Muscle of leg (tissue), 11 donors: Measurements from ENCODE around the gene ARL6IP1. TPM values are rescaled to one million over a fixed set of nuclear protein-coding genes. Genes with fewer than 3 reads are reported as not detected.
"Not testable (repeated sequence)": the region's sequence is repeated elsewhere in the genome, so short reads cannot be mapped to it uniquely, and the experiment has no call there.

Source experiments
- DNase-seq: peaks from one replicate; pipeline ENCODE4 v3.0.0; 2013
- H3K27ac ChIP-seq: one replicate; pipeline ENCODE4 v1.5.1; 2013; ENCODE audit warnings: mild to moderate bottlenecking, low read length, control low read depth
- H3K27me3 ChIP-seq: one replicate; pipeline ENCODE4 v1.6.1; 2013; ENCODE audit warnings: low read length; ENCODE audit not compliant: control insufficient read depth, insufficient read depth
- H3K36me3 ChIP-seq: one replicate; pipeline ENCODE4 v1.6.1; 2013; ENCODE audit warnings: low read length; ENCODE audit not compliant: control insufficient read depth, insufficient read depth
- H3K4me1 ChIP-seq: one replicate; pipeline ENCODE4 v1.6.1; 2013; ENCODE audit warnings: low read length; ENCODE audit not compliant: control insufficient read depth, insufficient read depth
- H3K4me3 ChIP-seq: one replicate; pipeline ENCODE4 v1.5.1; 2013; ENCODE audit warnings: low read length, control low read depth
- H3K9me3 ChIP-seq: replicated peaks from 2 replicates; pipeline ENCODE4 v1.6.1; 2013; ENCODE audit warnings: low read depth, low read length; ENCODE audit not compliant: control insufficient read depth
- WGBS: methylation state at CpG from one replicate; pipeline ENCODE4 v1.1.5; 2013; ENCODE audit warnings: missing lambda C conversion rate; ENCODE audit not compliant: insufficient coverage; 5-methylcytosine and 5-hydroxymethylcytosine counted together
- polyA plus RNA-seq, 8 donors: library from polyadenylated mRNA; unstranded; fragments of 120-200 nt; gene quantifications; one replicate each; pipeline versions ENCODE4 v1.2.1 to v1.2.3, GENCODE V29; 2013; ENCODE audit warnings: inconsistent platforms in 1 of 8, low replicate concordance in 1 of 8; ENCODE audit not compliant: insufficient read length in 8 of 8, insufficient read depth in 1 of 8
- total RNA-seq: library from RNA; stranded (reverse); fragments of 120-200 nt; gene quantifications from one replicate; pipeline ENCODE4 v1.2.4, GENCODE V29; 2013

Gene ARL6IP1
- total and polyA plus RNA-seq, 9 donors: 70.0 to 134 (median 103) TPM

- H3K36me3 ChIP-seq, H3K27ac ChIP-seq, H3K27me3 ChIP-seq, H3K9me3 ChIP-seq, H3K4me1 ChIP-seq, DNase-seq, H3K4me3 ChIP-seq: not testable (repeated sequence)
- WGBS: 97% methylated on average over 6 of the region's 11 CpGs
Observed at GRCh38 chr16:18770336-18770962, 30.9 kb downstream of the ARL6IP1 start.

DNA sequence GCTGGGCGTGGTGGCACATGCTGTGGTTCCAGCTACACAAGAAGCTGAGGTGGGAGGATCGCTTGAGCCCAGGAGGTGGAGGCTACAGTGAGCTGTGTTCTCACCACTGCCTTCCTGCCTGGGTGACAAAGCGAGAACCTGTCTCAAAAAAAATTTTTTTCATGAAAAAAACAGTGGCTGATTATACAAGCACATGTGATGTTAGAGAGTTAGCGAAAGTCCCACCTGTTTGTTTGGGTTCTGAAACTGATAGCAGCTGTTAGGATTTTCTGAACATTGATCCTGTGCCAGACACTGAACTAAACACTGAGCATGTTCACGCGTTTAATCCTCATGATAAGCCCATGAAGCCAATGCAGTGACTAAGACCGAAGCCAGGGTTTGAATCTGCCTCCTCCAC, 34.1 kb downstream of the ARL6IP1 start:
- H3K4me1 ChIP-seq, H3K9me3 ChIP-seq, DNase-seq, H3K36me3 ChIP-seq, H3K4me3 ChIP-seq, H3K27ac ChIP-seq, H3K27me3 ChIP-seq: not testable (repeated sequence)
- 81% methylated on average over 2 of the region's 7 CpGs for WGBS

- WGBS: no CpG with 5 or more reads among the region's 5 CpGs
- H3K27ac ChIP-seq, H3K9me3 ChIP-seq, H3K27me3 ChIP-seq, H3K4me3 ChIP-seq, DNase-seq, H3K36me3 ChIP-seq, H3K4me1 ChIP-seq: not testable (repeated sequence)
Observed at GRCh38 chr16:18762713-18763112, 38.6 kb downstream of the ARL6IP1 start.

- H3K27ac ChIP-seq, H3K36me3 ChIP-seq, H3K9me3 ChIP-seq, H3K4me1 ChIP-seq, H3K27me3 ChIP-seq, DNase-seq, H3K4me3 ChIP-seq: not testable (repeated sequence)
- WGBS: 44% methylated on average over 2 of the region's 21 CpGs
Observed at GRCh38 chr16:18759598-18760520, 41.5 kb downstream of the ARL6IP1 start.

- DNase-seq, H3K4me1 ChIP-seq, H3K9me3 ChIP-seq, H3K27me3 ChIP-seq, H3K27ac ChIP-seq, H3K36me3 ChIP-seq, H3K4me3 ChIP-seq: not testable (repeated sequence)
- WGBS: no CpG with 5 or more reads among the region's 10 CpGs
Observed at GRCh38 chr16:18757960-18758660, 43.2 kb downstream of the ARL6IP1 start.

DNA sequence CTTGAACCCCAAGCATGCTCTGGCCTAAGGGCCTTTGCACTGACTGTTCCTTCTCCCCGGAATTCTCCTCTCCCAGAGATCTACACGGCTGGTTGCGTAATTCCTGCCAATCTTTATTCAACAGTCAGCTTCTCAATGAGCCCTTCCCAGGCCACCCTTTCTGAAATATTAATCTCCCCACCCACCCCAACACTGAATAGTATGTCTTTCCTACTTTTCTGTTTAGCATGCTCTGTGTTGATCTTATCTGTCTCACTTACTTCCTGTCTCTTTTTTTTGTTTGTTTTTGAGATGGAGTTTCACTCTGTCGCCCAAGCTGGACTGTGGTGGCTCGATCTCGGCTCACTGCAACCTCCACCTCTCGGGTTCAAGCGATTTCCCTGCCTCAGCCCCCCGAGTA, 44.7 kb downstream of the ARL6IP1 start:
- not testable (repeated sequence) for H3K36me3 ChIP-seq, DNase-seq, H3K27me3 ChIP-seq, H3K9me3 ChIP-seq, H3K4me3 ChIP-seq, H3K27ac ChIP-seq, H3K4me1 ChIP-seq
- 71% methylated on average over 1 of the region's 9 CpGs for WGBS

DNA sequence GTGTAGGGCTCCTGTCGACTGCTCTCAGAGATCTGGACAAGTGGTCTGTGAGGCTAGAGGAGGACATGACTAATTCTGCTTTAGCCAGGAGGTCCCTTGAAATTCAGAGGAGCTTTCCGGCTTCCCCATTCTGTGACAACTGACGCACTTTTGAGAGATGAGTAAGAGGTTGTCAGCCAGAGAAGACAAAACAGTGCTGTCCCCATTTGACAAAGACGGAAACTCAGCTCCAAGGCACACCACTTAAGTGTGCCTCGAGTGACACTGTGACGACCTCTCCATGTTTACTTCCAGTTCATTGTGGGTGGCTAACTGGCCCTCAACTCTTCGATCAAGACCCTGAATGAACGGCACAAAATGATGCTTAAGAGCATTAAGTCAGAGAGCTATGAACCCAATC, 58.5 kb downstream of the ARL6IP1 start:
- H3K27ac ChIP-seq, DNase-seq: not testable (repeated sequence)
- WGBS: no CpG with 5 or more reads among the region's 8 CpGs

More for the DNA sequence above, 58.5 kb downstream of the ARL6IP1 start:
- not testable (repeated sequence) for H3K36me3 ChIP-seq, H3K4me1 ChIP-seq, H3K4me3 ChIP-seq, H3K9me3 ChIP-seq, H3K27me3 ChIP-seq

Other genes starting within 250 kb of the ARL6IP1 start
- gene NOMO2, start 239.5 kb downstream of the ARL6IP1 start, total RNA-seq: 49.3 TPM
- gene NOMO2, start 239.5 kb downstream of the ARL6IP1 start, polyA plus RNA-seq: 10 to 100 TPM; 65.9 to 90.5 (median 79.0) TPM
- gene RPS15A, start 11.2 kb downstream of the ARL6IP1 start, total RNA-seq: 4,122 TPM
- 1,000 to 10,000 TPM; 1,889 to 2,835 (median 2,053) TPM for gene RPS15A, start 11.2 kb downstream of the ARL6IP1 start, polyA plus RNA-seq
- 42.4 TPM for gene SMG1, start 124.9 kb upstream of the ARL6IP1 start, total RNA-seq
- 10 to 100 TPM; 24.7 to 49.5 (median 35.4) TPM for gene SMG1, start 124.9 kb upstream of the ARL6IP1 start, polyA plus RNA-seq
- gene TMC7, start 182.4 kb upstream of the ARL6IP1 start, total RNA-seq: 0.84 TPM
- gene TMC7, start 182.4 kb upstream of the ARL6IP1 start, polyA plus RNA-seq: 1 to 10 TPM; 1.3 to 1.8 (median 1.6) TPM